ENCODE measurements around the gene SMOC2.

DNA sequence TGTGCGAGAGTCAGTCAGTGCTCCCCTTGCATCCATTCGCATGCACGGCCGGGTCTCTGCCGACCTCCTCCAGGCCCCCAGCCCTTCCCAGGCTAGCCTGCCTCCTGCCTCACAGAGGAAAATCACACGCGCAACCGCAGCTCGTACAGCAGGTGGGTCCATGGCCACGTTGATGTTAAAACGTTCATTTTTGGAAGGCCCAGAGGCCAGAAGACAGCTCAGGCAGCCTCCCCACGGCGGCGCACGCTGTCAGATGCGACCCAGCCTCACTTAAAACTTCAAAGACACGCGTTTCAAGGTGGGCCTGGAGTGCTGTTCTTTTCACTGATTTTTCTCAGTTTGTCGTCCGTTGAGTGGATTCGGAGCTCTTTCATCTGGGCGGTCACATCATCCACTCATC is 276.5 kb downstream of the SMOC2 start:
- TF ChIP-seq EP300 (IDR thresholded peaks at IDR 0.05) (no peak), CTCF (IDR thresholded peaks at IDR 0.05) (no peak), POLR2A (IDR thresholded peaks at IDR 0.05) (no peak)

Measured in tibial nerve (tissue), 4 donors.